ENCODE measurements around the gene ANKHD1. TPM values are rescaled to one million over a fixed set of nuclear protein-coding genes. Genes with fewer than 3 reads are reported as not detected.

ANKHD1 gene
- total and polyA plus RNA-seq, 2 of the 8 experiments (the other 6 are each of a cell fraction or from before 2014, with no cell fraction given): 69.9 to 108 TPM

DNA sequence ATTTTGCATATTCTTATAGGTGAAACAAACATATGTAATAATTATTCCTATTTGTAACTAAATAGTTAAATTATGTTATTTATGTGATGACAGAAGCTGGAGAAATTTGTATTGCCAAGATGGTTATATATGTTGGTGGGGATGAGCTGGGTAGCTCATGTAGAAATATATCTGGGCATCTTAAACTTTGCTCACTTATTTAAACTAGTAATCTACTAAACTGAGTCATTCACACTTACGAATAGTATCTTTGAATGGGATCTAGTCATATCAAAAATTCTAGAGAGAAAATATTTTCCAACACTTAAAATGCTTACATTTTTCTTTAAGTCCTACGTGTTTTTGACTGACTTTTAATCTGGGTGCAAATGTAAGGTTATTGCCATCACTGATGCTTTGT lies 101.2 kb downstream of the ANKHD1 start (continued):
- TF ChIP-seq, protein P1, sequence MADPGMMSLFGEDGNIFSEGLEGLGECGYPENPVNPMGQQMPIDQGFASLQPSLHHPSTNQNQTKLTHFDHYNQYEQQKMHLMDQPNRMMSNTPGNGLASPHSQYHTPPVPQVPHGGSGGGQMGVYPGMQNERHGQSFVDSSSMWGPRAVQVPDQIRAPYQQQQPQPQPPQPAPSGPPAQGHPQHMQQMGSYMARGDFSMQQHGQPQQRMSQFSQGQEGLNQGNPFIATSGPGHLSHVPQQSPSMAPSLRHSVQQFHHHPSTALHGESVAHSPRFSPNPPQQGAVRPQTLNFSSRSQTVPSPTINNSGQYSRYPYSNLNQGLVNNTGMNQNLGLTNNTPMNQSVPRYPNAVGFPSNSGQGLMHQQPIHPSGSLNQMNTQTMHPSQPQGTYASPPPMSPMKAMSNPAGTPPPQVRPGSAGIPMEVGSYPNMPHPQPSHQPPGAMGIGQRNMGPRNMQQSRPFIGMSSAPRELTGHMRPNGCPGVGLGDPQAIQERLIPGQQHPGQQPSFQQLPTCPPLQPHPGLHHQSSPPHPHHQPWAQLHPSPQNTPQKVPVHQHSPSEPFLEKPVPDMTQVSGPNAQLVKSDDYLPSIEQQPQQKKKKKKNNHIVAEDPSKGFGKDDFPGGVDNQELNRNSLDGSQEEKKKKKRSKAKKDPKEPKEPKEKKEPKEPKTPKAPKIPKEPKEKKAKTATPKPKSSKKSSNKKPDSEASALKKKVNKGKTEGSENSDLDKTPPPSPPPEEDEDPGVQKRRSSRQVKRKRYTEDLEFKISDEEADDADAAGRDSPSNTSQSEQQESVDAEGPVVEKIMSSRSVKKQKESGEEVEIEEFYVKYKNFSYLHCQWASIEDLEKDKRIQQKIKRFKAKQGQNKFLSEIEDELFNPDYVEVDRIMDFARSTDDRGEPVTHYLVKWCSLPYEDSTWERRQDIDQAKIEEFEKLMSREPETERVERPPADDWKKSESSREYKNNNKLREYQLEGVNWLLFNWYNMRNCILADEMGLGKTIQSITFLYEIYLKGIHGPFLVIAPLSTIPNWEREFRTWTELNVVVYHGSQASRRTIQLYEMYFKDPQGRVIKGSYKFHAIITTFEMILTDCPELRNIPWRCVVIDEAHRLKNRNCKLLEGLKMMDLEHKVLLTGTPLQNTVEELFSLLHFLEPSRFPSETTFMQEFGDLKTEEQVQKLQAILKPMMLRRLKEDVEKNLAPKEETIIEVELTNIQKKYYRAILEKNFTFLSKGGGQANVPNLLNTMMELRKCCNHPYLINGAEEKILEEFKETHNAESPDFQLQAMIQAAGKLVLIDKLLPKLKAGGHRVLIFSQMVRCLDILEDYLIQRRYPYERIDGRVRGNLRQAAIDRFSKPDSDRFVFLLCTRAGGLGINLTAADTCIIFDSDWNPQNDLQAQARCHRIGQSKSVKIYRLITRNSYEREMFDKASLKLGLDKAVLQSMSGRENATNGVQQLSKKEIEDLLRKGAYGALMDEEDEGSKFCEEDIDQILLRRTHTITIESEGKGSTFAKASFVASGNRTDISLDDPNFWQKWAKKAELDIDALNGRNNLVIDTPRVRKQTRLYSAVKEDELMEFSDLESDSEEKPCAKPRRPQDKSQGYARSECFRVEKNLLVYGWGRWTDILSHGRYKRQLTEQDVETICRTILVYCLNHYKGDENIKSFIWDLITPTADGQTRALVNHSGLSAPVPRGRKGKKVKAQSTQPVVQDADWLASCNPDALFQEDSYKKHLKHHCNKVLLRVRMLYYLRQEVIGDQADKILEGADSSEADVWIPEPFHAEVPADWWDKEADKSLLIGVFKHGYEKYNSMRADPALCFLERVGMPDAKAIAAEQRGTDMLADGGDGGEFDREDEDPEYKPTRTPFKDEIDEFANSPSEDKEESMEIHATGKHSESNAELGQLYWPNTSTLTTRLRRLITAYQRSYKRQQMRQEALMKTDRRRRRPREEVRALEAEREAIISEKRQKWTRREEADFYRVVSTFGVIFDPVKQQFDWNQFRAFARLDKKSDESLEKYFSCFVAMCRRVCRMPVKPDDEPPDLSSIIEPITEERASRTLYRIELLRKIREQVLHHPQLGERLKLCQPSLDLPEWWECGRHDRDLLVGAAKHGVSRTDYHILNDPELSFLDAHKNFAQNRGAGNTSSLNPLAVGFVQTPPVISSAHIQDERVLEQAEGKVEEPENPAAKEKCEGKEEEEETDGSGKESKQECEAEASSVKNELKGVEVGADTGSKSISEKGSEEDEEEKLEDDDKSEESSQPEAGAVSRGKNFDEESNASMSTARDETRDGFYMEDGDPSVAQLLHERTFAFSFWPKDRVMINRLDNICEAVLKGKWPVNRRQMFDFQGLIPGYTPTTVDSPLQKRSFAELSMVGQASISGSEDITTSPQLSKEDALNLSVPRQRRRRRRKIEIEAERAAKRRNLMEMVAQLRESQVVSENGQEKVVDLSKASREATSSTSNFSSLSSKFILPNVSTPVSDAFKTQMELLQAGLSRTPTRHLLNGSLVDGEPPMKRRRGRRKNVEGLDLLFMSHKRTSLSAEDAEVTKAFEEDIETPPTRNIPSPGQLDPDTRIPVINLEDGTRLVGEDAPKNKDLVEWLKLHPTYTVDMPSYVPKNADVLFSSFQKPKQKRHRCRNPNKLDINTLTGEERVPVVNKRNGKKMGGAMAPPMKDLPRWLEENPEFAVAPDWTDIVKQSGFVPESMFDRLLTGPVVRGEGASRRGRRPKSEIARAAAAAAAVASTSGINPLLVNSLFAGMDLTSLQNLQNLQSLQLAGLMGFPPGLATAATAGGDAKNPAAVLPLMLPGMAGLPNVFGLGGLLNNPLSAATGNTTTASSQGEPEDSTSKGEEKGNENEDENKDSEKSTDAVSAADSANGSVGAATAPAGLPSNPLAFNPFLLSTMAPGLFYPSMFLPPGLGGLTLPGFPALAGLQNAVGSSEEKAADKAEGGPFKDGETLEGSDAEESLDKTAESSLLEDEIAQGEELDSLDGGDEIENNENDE (IDR thresholded peaks at IDR 0.05; ENCODE audit: insufficient replicate concordance, low read length): no peak

Measured in H1 (cell line).